ENCODE measurements around the gene WIPF1.

The WIPF1 gene

DNA sequence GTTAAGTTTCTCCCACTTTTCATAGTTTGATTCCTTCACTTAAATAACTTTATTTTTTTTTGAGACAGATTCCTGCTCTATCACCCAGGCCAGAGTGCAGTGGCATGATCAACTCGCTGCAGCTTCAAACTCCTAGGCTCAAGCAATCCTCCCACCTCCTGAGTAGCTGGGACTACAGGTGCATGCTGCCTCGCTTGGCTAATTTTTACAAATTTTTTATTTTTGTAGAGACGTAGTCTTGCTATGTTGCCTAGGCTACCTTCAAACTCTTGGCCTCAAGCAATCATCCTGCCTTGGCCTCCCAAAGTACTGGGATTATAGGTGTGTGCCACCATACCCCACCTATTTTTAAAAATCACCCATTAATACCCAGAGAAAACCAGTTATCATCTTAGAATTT, 14.2 kb upstream of the WIPF1 start:
- Mint-ChIP-seq H3K4me3 (peak overlapping the region; percentile 21), H3K27ac (peak overlapping the region; percentile 97), H3K4me1 (peaks cover 58% of the 10 kb centered on the region), H3K36me3 (peaks cover 11% of the 10 kb centered on the region), H3K9me3 (no peaks in the 10 kb centered on the region), H3K27me3 (no peaks in the 10 kb centered on the region)
- ATAC-seq (ENCODE audit: low read depth): peak; percentile 77
- peak in 1 of 2 donors; percentile 46 for DNase-seq (ENCODE audit: low spot score in 2 of 2)

DNA sequence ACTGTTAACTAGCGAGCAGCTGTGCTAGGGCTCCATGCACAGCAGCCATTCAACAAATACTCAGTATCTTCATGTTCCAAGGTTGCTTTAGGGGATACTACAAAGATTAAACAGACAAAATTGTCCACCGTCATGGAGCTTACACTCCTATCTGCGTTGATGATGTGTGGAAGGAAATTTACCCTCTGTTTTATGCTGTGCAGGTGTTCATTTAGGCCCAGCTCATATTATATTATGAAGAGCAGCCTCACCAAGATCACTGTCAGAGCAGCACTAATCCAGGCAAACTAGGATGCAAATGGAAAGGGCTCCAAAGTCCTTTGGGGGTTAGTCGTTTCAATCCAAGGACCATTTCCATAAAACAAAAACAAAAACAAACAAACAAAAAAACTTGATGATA, 13.4 kb upstream of the WIPF1 start:
- no peak for ATAC-seq (ENCODE audit: low read depth)
- Mint-ChIP-seq H3K4me3 (peak overlapping the region; percentile 42), H3K36me3 (peaks cover 11% of the 10 kb centered on the region)

DNA sequence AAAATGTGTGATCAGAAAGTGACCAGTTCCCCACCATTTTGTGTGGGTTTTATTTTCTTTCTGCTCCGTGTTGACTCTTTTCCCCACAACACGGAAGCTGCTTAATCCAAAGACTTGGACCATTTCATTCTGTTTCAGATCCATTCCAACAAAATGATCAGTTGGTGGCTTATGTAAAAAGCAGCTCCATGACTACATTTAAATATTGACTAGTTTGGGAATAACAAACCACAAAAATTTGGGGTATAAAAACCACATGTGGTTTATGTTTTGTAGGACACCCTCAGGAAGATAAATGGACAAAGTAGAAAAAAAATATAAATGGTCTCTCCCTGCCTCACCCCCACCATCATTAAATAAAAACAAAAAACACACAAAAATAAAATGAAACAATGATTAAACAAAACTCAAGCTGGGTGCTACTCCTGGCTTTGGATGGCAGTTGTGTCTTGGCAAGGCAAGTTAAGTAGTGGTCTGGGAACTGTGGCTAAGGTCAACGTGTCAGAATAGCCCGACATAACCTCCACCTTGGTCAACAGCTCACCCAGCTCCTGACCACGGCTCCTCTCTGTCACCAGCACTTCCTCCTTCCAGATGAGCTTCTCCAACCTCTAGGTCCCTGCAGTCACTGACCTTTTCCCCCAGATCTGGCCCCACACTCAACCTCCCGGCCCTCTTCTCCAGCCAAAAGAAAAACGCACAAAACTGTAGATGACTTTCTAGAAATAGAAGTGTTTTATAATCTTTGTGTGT, 12.8 kb upstream of the WIPF1 start:
- H3K4me3 Mint-ChIP-seq: peak overlapping the region; percentile 42

More for the DNA sequence above, 13.4 kb upstream of the WIPF1 start:
- Mint-ChIP-seq H3K27ac (peak overlapping the region; percentile 97), H3K9me3 (no peaks in the 10 kb centered on the region), H3K27me3 (no peaks in the 10 kb centered on the region), H3K4me1 (peaks cover 60% of the 10 kb centered on the region)
- no peak for DNase-seq (ENCODE audit: low spot score in 2 of 2)

DNA sequence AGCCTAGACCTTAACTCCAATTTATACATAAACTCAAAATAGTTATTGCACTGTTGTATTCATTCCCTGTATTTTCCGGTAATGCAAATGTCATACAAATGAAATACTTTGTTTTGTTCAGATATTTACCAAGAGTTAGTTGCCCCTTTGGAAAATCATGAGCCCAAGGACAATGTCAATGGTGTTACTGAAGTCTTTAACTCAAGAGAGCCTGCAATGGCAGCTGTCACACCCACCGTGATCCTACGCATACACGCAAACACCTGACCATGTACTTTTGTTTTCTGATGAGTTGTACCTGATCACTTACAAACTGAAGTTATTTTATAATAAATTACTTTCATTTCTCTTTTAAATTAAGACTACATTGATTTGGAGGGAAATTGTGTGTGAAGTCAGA, 11.7 kb upstream of the WIPF1 start:
- H3K9me3 Mint-ChIP-seq: no peaks in the 10 kb centered on the region

More for the DNA sequence above, 12.8 kb upstream of the WIPF1 start:
- Mint-ChIP-seq H3K27me3 (no peaks in the 10 kb centered on the region), H3K4me1 (peaks cover 55% of the 10 kb centered on the region), H3K9me3 (no peaks in the 10 kb centered on the region), H3K36me3 (peaks cover 11% of the 10 kb centered on the region), H3K27ac (peak overlapping the region; percentile 97)
- DNase-seq (ENCODE audit: low spot score in 2 of 2) (no peak), ATAC-seq (ENCODE audit: low read depth) (no peak)

DNA sequence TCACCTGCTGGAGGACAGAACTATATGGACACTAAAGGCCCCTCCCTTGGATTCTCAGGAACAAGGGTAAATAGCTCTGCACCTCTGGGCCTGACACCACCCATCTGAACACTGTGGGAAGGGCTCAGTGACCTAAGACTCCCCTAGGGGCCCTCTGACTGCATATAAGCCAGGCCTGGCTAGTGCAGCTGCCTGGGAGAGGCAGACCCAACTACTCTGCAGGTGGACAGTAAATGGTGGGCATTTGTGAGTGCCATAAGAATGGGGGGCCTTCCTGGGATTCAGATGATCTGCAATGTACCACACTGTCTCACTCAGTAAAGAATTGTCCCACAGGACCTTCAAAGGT, 11.2 kb upstream of the WIPF1 start:
- Mint-ChIP-seq H3K27ac (peak overlapping the region; percentile 97), H3K36me3 (peaks cover 2% of the 10 kb centered on the region), H3K9me3 (no peaks in the 10 kb centered on the region)

More for the DNA sequence above, 11.7 kb upstream of the WIPF1 start:
- DNase-seq (ENCODE audit: low spot score in 2 of 2) (no peak), ATAC-seq (ENCODE audit: low read depth) (no peak)
- Mint-ChIP-seq H3K27ac (peak overlapping the region; percentile 97), H3K27me3 (no peaks in the 10 kb centered on the region), H3K4me1 (peaks cover 51% of the 10 kb centered on the region), H3K4me3 (no peak overlapping the region), H3K36me3 (peaks cover 6% of the 10 kb centered on the region)

DNA sequence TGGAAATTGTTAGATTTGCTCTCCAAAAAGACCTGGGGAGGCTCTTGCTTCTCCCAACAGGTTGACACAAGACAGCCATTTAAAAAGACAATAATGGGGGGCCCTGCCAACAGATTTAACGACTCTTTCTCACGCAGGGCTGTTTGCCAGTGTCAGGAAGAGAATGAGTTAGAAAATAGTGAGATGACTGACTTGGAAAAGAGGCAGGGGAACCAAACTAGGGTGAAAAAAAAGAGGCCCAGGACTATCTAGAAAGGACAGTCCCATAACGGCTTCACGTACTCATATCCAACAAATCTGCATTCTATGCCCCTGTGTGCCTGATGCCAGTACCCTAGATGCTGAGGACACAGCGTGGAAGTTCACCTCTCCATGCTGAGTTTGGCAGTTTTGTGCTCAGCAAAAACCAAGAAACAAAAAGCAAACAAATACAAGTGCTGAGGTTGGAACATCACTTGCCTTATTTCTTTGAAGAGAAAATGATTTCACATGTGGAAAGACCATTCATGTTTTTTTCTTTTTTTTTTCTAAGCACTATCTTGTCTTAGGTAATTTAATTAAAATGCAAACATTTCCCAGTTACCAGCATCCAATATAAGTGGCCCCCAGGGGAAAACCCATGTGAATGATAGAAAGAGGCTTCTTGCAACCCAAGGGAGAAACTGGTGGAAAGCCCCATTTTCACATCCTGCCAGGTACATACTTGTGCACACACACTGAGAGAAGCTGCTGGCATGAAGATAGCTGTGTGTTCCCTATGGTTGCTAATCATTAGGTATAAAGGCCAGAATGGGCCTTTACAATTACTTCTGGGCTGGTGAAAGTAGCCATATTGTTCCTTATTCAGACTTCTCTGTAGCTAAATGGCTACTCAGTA, 10.6 kb upstream of the WIPF1 start:
- no peaks in the 10 kb centered on the region for H3K27me3 Mint-ChIP-seq
- H3K36me3 Mint-ChIP-seq: peaks cover 4% of the 10 kb centered on the region
- no peaks in the 10 kb centered on the region for H3K9me3 Mint-ChIP-seq
- H3K4me3 Mint-ChIP-seq: peak overlapping the region; percentile 59
- peaks cover 46% of the 10 kb centered on the region for H3K4me1 Mint-ChIP-seq
- peak in 1 of 2 donors; percentile 59 for DNase-seq (ENCODE audit: low spot score in 2 of 2)
- ATAC-seq (ENCODE audit: low read depth): peak; percentile 76
- peak overlapping the region; percentile 97 for H3K27ac Mint-ChIP-seq

More for the DNA sequence above, 11.2 kb upstream of the WIPF1 start:
- H3K4me1 Mint-ChIP-seq: peaks cover 47% of the 10 kb centered on the region
- no peaks in the 10 kb centered on the region for H3K27me3 Mint-ChIP-seq
- no peak overlapping the region for H3K4me3 Mint-ChIP-seq
- DNase-seq (ENCODE audit: low spot score in 2 of 2): no peak
- ATAC-seq (ENCODE audit: low read depth): peak; percentile 11

DNA sequence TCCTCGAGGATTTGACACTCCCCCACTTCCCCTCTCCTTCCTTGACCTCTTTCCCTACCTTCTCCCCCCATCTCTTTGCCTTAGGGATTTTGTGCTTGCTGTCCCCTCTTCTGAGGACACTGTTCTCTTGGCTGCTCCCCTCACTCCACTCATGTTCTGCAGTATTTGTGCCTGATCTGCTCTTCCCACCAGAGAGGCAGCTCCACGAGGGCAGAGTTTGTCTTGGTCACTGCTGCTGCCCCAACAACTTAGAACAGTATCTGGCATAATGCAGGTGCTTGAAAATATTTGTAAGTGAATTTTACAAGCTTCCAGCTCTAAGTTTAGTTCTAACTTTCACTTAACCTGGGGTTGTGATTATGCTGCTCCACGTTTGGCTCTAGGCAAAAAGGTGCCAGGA, 10.0 kb upstream of the WIPF1 start:
- ATAC-seq (ENCODE audit: low read depth) (no peak), DNase-seq (ENCODE audit: low spot score in 2 of 2) (no peak)
- peak overlapping the region; percentile 97 for H3K27ac Mint-ChIP-seq
- H3K36me3 Mint-ChIP-seq: peaks cover 4% of the 10 kb centered on the region
- H3K4me1 Mint-ChIP-seq: peaks cover 50% of the 10 kb centered on the region
- H3K4me3 Mint-ChIP-seq: peak overlapping the region; percentile 21
- no peaks in the 10 kb centered on the region for H3K9me3 Mint-ChIP-seq
- H3K27me3 Mint-ChIP-seq: no peaks in the 10 kb centered on the region

DNA sequence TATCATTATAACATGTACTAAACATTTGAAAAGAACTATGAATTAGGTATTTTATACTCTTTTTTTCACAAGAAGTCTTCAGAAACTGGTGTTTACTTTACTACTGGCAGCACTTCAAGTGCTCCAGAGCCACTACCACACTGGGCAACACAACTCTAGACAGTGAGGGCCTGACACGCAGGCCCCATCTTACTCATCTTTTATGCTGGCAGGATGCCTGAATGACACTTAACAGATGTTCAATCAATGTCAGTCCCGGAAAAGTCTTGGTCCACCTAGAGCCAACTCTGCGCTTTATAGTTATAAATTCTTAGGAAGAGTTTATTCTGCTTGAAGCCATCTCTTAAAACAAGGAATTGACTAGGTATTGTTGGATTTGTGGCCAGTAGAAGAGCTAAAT, 8.7 kb upstream of the WIPF1 start:
- DNase-seq (ENCODE audit: low spot score in 2 of 2): no peak
- H3K4me1 Mint-ChIP-seq: peaks cover 42% of the 10 kb centered on the region
- H3K9me3 Mint-ChIP-seq: no peaks in the 10 kb centered on the region
- H3K27ac Mint-ChIP-seq: peak overlapping the region; percentile 97
- no peak overlapping the region for H3K4me3 Mint-ChIP-seq
- peaks cover 5% of the 10 kb centered on the region for H3K36me3 Mint-ChIP-seq
- H3K27me3 Mint-ChIP-seq: no peaks in the 10 kb centered on the region
- no peak for ATAC-seq (ENCODE audit: low read depth)

DNA sequence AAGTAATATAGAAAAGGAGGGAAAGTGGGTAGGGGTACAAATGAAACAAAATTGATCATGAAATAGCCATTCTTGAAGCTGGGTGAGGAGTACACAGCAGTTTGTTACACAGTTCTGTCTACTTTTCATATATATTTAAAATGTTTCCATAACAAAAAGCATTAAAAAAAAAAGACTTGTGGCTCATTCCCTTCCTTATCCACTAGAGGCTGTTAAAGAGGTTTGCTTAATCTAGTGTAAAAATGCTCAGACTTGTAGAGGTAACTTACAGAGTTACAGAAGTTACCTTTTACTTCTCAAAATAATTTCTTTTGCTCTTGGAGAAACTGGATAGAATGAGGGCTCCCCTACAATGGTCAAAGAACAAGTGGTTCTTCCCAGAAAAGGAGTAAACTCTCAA, 8.1 kb upstream of the WIPF1 start:
- H3K27ac Mint-ChIP-seq: peak overlapping the region; percentile 97
- ATAC-seq (ENCODE audit: low read depth) (peak; percentile 23), DNase-seq (ENCODE audit: low spot score in 2 of 2) (no peak)
- no peak overlapping the region for H3K4me3 Mint-ChIP-seq
- no peaks in the 10 kb centered on the region for H3K27me3 Mint-ChIP-seq
- peaks cover 40% of the 10 kb centered on the region for H3K4me1 Mint-ChIP-seq
- H3K36me3 Mint-ChIP-seq: peaks cover 7% of the 10 kb centered on the region
- H3K9me3 Mint-ChIP-seq: no peaks in the 10 kb centered on the region

DNA sequence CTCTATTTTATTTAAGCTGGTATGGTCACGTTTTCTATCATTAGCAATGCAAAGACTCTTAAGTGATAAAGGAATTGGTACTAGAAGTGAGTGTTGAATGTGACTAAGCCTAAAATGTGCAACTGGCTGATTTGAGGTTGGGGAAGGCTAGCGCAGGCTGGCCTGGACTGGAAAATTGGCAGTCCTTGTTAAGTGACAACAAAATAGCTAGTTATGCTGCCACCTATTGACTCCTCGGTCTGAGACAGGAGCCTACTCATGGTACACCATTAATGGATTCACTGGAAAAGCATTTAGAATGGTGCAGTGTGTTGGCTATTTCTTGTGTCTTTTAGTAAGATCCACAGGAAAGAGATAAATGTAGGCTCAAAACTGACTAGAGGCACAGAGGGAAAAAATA, 5.7 kb upstream of the WIPF1 start:
- ATAC-seq (ENCODE audit: low read depth) (peak; percentile 29), DNase-seq (ENCODE audit: low spot score in 2 of 2) (peak in 1 of 2 donors; percentile 43)
- Mint-ChIP-seq H3K27me3 (no peaks in the 10 kb centered on the region), H3K36me3 (peaks cover 7% of the 10 kb centered on the region), H3K9me3 (no peaks in the 10 kb centered on the region), H3K27ac (peak overlapping the region; percentile 80), H3K4me3 (no peak overlapping the region), H3K4me1 (peaks cover 52% of the 10 kb centered on the region)

DNA sequence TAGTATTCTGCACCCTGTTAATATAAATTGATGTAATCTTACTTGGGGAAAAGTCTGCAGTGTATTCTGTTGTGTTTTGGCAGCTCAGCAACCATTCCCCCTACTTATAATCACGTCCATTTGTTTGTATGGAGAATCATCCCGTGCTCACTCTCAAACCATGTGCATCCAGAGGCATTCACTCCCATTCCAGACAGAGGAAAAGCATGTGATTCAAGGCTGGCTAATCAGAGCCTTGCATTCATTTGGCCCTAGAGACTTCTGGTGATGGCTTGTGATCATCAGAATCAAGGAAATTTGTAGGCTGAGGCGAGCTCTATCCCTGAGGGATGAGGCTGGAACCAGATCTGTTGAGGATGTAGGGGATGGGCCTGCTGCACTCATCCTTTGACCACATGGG, 5.1 kb upstream of the WIPF1 start:
- Mint-ChIP-seq H3K4me1 (peaks cover 47% of the 10 kb centered on the region), H3K4me3 (no peak overlapping the region), H3K9me3 (no peaks in the 10 kb centered on the region), H3K36me3 (peaks cover 7% of the 10 kb centered on the region), H3K27ac (peak overlapping the region; percentile 80), H3K27me3 (no peaks in the 10 kb centered on the region)
- no peak for DNase-seq (ENCODE audit: low spot score in 2 of 2)
- ATAC-seq (ENCODE audit: low read depth): no peak

DNA sequence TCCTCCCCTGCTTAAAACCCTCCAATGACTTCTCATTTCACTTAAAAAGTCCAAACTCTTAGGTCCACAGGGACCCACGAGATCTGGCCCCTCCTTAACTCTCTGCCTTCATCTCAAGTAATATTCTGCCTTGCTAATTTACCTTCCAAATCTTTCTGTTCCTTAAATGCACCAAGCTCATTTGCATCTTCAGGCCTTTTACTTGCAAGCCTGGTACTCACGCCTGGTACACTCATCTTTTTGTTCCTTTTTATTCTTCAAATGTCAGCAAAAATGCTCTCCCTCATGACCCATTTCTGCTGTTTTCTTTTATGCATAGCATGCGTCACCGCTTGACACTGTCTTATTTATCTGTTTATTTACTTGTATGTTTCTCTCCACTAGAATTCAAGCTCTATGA, 2.7 kb upstream of the WIPF1 start:
- Mint-ChIP-seq H3K4me1 (peaks cover 35% of the 10 kb centered on the region), H3K9me3 (no peaks in the 10 kb centered on the region), H3K36me3 (peaks cover 8% of the 10 kb centered on the region), H3K27me3 (no peaks in the 10 kb centered on the region), H3K4me3 (peak overlapping the region; percentile 88), H3K27ac (peak overlapping the region; percentile 98)
- ATAC-seq (ENCODE audit: low read depth) (peak; percentile 64), DNase-seq (ENCODE audit: low spot score in 2 of 2) (peak in 1 of 2 donors; percentile 60)

DNA sequence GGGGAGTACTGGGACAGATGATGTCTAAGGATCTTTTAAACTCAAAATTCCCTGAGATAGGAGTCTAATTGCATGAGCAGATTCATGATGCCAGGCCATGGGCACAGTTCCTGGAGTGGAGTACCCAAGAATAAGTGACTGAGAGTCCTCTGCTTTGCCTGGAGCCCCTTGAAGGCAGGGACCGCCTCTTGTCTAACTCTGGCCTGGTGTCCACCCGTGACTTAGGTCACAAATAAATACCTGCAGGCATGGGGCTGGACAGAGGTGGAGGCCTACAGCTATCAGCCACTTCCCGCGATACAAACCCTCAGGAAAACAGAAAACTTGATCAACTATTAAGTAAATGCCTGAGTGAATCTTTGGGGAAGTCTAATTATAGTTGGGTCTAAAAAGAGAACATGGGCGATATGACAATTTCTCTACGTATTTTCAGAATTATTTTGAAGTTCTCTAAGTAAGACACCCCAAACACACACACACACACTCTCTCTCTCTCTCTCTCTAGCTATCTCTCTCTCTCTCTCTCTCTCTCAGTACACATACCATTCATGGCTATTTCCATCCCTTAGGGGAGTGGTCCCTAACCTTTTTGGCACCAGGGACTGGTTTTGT, 1.8 kb upstream of the WIPF1 start:
- peaks cover 35% of the 10 kb centered on the region for H3K4me1 Mint-ChIP-seq
- H3K27ac Mint-ChIP-seq: peak overlapping the region; percentile 98
- no peaks in the 10 kb centered on the region for H3K27me3 Mint-ChIP-seq
- H3K4me3 Mint-ChIP-seq: peak overlapping the region; percentile 88
- no peak for DNase-seq (ENCODE audit: low spot score in 2 of 2)
- no peaks in the 10 kb centered on the region for H3K9me3 Mint-ChIP-seq
- peaks cover 9% of the 10 kb centered on the region for H3K36me3 Mint-ChIP-seq
- peak; percentile 8 for ATAC-seq (ENCODE audit: low read depth)

DNA sequence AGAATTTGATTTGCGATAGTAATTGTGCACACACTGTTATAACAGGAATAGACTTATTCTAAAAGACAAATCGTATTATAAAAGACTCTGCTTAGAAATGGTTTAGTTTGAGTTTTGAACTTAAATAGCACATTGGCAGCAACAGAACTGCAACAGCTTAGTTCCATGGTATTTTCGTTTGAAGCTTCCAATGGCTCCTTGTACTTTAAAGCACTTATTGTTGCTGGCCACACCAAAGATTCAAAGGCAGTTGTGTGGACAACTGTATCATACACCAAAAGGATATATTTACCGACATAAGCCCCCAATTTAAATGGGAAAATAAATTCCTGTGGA, 627 bp downstream of the WIPF1 start:
- H3K27ac Mint-ChIP-seq: peak overlapping the region; percentile 98

More for the DNA sequence above, 627 bp downstream of the WIPF1 start:
- H3K4me1 Mint-ChIP-seq: peaks cover 36% of the 10 kb centered on the region
- no peaks in the 10 kb centered on the region for H3K27me3 Mint-ChIP-seq
- peaks cover 8% of the 10 kb centered on the region for H3K36me3 Mint-ChIP-seq
- H3K9me3 Mint-ChIP-seq: no peaks in the 10 kb centered on the region
- no peak for ATAC-seq (ENCODE audit: low read depth)
- no peak for DNase-seq (ENCODE audit: low spot score in 2 of 2)
- H3K4me3 Mint-ChIP-seq: peak overlapping the region; percentile 90

All from memory B cell (primary cell).